H1 (cell line): ENCODE results near the gene SREK1IP1. TPM values are rescaled to one million over a fixed set of nuclear protein-coding genes. Genes with fewer than 3 reads are reported as not detected.

ENCODE experiments used
- CTCF ChIA-PET: fragments of 300-600 bp; sonication (Branson Sonifier 250); formaldehyde crosslinking; loops from one replicate; lab custom pipeline; 2021; ENCODE audit not compliant: partially characterized antibody; lab: Charles Lee
- POLR2A ChIA-PET: fragments of 300-600 bp; sonication (Branson Sonifier 250); formaldehyde crosslinking; loops from one replicate; lab custom pipeline; 2021; ENCODE audit warnings: inconsistent platforms; ENCODE audit not compliant: partially characterized antibody; lab: Charles Lee
- DNase-seq, 2 experiments: peaks; one replicate each; pipeline versions ENCODE4 v3.0.0 to v3.0.0-alpha.2; 2010 to 2022; ENCODE audit warnings: low spot score in 2 of 2, low read depth in 1 of 2, mixed read lengths in 1 of 2
- FAIRE-seq: peaks from 2 replicates; lab custom pipeline; 2011; peaks lifted over from hg19 to GRCh38; lab: Jason Lieb, UNC
- H2AFZ ChIP-seq: 2 replicates; pipeline ENCODE4 v1.8.1; 2012; ENCODE audit warnings: low read length, inconsistent platforms
- H2AK5ac ChIP-seq: 2 replicates; pipeline ENCODE4 v1.6.1; 2013; ENCODE audit warnings: low read depth, low read length
- H2BK120ac ChIP-seq: replicated peaks from 2 replicates; pipeline ENCODE3; 2013; ENCODE audit warnings: low read depth, low read length, inconsistent platforms
- H2BK12ac ChIP-seq: 2 replicates; pipeline ENCODE4 v1.6.1; 2013; ENCODE audit warnings: low read depth, low read length
- H2BK15ac ChIP-seq: 2 replicates; pipeline ENCODE4 v1.6.1; 2013; ENCODE audit warnings: low read length
- H2BK20ac ChIP-seq: 2 replicates; pipeline ENCODE4 v1.6.1; 2013; ENCODE audit warnings: low read length
- H2BK5ac ChIP-seq: 2 replicates; pipeline ENCODE4 v1.6.1; 2013; ENCODE audit warnings: low read depth, low read length
- H3K14ac ChIP-seq: 2 replicates; pipeline ENCODE4 v1.6.1; 2013; ENCODE audit warnings: inconsistent platforms; ENCODE audit not compliant: insufficient read length
- H3K18ac ChIP-seq: 2 replicates; pipeline ENCODE4 v1.6.1; 2013; ENCODE audit warnings: low read length; ENCODE audit errors: extremely low read depth
- H3K23ac ChIP-seq: 2 replicates; pipeline ENCODE4 v1.6.1; 2013; ENCODE audit warnings: inconsistent platforms; ENCODE audit not compliant: insufficient read length
- H3K23me2 ChIP-seq: 2 replicates; pipeline ENCODE4 v1.6.1; 2013; ENCODE audit warnings: low read depth, low read length
- H3K27ac ChIP-seq: 2 replicates; pipeline ENCODE4 v1.6.1; 2011; ENCODE audit warnings: low read depth, low read length, inconsistent platforms
- H3K27me3 ChIP-seq, 4 experiments: replicated peaks in 1 of 4; 1 replicate in 1 of 4; 2 replicates in 3 of 4; pipeline versions ENCODE4 v1.6.1 to v1.8.1; 2011 to 2013; ENCODE audit warnings: low read length in 3 of 4, mild to moderate bottlenecking in 3 of 4, inconsistent platforms in 2 of 4, mixed read lengths in 2 of 4, moderate library complexity in 1 of 4; ENCODE audit not compliant: control insufficient read depth in 3 of 4, insufficient read depth in 3 of 4; ENCODE audit errors: extremely low read depth in 1 of 4
- H3K36me3 ChIP-seq, 4 experiments: 2 replicates each; pipeline versions ENCODE4 v1.6.1 to v1.8.1; 2011 to 2013; ENCODE audit warnings: mild to moderate bottlenecking in 4 of 4, low read length in 3 of 4, moderate library complexity in 2 of 4, control low read depth in 1 of 4, inconsistent platforms in 1 of 4; ENCODE audit not compliant: insufficient read depth in 4 of 4, control insufficient read depth in 2 of 4
- H3K4ac ChIP-seq: replicated peaks from 2 replicates; pipeline ENCODE3; 2013; ENCODE audit warnings: low read length, low read depth, mixed read lengths, inconsistent platforms; ENCODE audit not compliant: insufficient read length
- H3K4me1 ChIP-seq, 4 experiments: replicated peaks in 1 of 4; 1 replicate in 1 of 4; 2 replicates in 3 of 4; pipeline versions ENCODE4 v1.6.1 to v1.8.1; 2011 to 2013; ENCODE audit warnings: low read length in 3 of 4, inconsistent platforms in 2 of 4, mixed read lengths in 1 of 4; ENCODE audit not compliant: insufficient read depth in 4 of 4, control insufficient read depth in 3 of 4
- H3K4me2 ChIP-seq, 2 experiments: 2 replicates each; pipeline versions ENCODE4 v1.6.1 to v1.8.1; 2011 to 2013; ENCODE audit warnings: low read depth in 2 of 2, low read length in 2 of 2, control low read depth in 1 of 2, inconsistent platforms in 1 of 2, mild to moderate bottlenecking in 1 of 2; ENCODE audit not compliant: insufficient read depth in 1 of 2
- H3K4me3 ChIP-seq, 4 experiments: fragments of 200-600, 300-600 bp in 1 of 4; sonication (generic), shearing (Covaris generic), sonication (Bioruptor Twin) in 1 of 4; 2 replicates each; pipeline versions ENCODE4 v1.5.1 to v1.8.1; 2011 to 2016; ENCODE audit warnings: low read length in 4 of 4, low read depth in 3 of 4, control low read depth in 2 of 4, inconsistent platforms in 2 of 4, mild to moderate bottlenecking in 2 of 4, mixed read lengths in 1 of 4, moderate library complexity in 1 of 4; ENCODE audit not compliant: insufficient read depth in 2 of 4; ENCODE audit errors: extremely low read depth in 1 of 4
- H3K56ac ChIP-seq: replicated peaks from 2 replicates; pipeline ENCODE3; 2013; ENCODE audit warnings: low read depth, mild to moderate bottlenecking, mixed read lengths, low read length, inconsistent platforms; ENCODE audit not compliant: insufficient read length
- H3K79me1 ChIP-seq: 2 replicates; pipeline ENCODE4 v1.6.1; 2013; ENCODE audit warnings: low read depth, low read length, control low read depth
- H3K79me2 ChIP-seq, 2 experiments: 2 replicates each; pipeline versions ENCODE4 v1.6.1 to v1.8.1; 2012 to 2013; ENCODE audit warnings: low read length in 2 of 2, mild to moderate bottlenecking in 2 of 2, inconsistent platforms in 1 of 2; ENCODE audit not compliant: insufficient read depth in 2 of 2, control insufficient read depth in 1 of 2
- H3K9ac ChIP-seq, 4 experiments: replicated peaks in 1 of 4; 1 replicate in 1 of 4; 2 replicates in 3 of 4; pipeline versions ENCODE4 v1.6.1 to v1.8.1; 2011 to 2013; ENCODE audit warnings: low read depth in 3 of 4, low read length in 3 of 4, control low read depth in 2 of 4, mild to moderate bottlenecking in 2 of 4, moderate library complexity in 2 of 4, inconsistent platforms in 1 of 4; ENCODE audit errors: extremely low read depth in 1 of 4
- H3K9me3 ChIP-seq, 2 experiments: 2 replicates each; pipeline versions ENCODE4 v1.6.1 to v1.8.1; 2012 to 2013; ENCODE audit warnings: mild to moderate bottlenecking in 2 of 2, moderate library complexity in 2 of 2, control low read depth in 1 of 2, inconsistent platforms in 1 of 2, low read depth in 1 of 2, low read length in 1 of 2, mixed read lengths in 1 of 2; ENCODE audit not compliant: insufficient read depth in 2 of 2
- H4K20me1 ChIP-seq, 2 experiments: replicated peaks in 1 of 2; 2 replicates each; pipeline versions ENCODE3 to v1.8.1; 2011 to 2013; ENCODE audit warnings: inconsistent platforms in 2 of 2, low read length in 2 of 2, mild to moderate bottlenecking in 1 of 2; ENCODE audit not compliant: insufficient read depth in 2 of 2, control insufficient read depth in 1 of 2
- H4K5ac ChIP-seq: 2 replicates; pipeline ENCODE4 v1.6.1; 2013; ENCODE audit warnings: low read length, low read depth, mixed read lengths, inconsistent platforms; ENCODE audit not compliant: insufficient read length
- H4K8ac ChIP-seq: 2 replicates; pipeline ENCODE4 v1.8.0; 2013; ENCODE audit warnings: mild to moderate bottlenecking, moderate library complexity, low read length, inconsistent platforms; ENCODE audit not compliant: insufficient read depth; ENCODE audit errors: extremely low read depth
- H4K91ac ChIP-seq: replicated peaks from 2 replicates; pipeline ENCODE3; 2013; ENCODE audit warnings: low read length, mixed read lengths, inconsistent platforms; ENCODE audit not compliant: insufficient read length
- CREB1 ChIP-seq: IDR thresholded peaks from 2 replicates; pipeline ENCODE4 v1.6.1; 2012; ENCODE audit warnings: inconsistent platforms
- SP2 ChIP-seq: IDR thresholded peaks from 2 replicates; pipeline ENCODE4 v1.6.1; 2012; ENCODE audit warnings: mild to moderate bottlenecking, low read length, inconsistent platforms
- TAF1 ChIP-seq: IDR thresholded peaks from 2 replicates; pipeline ENCODE4 v1.6.1; 2011; ENCODE audit warnings: mild to moderate bottlenecking, low read depth, low read length
- WGBS, 2 experiments: shearing (Covaris generic) in 1 of 2; methylation state at CpG; one replicate each; pipeline versions ENCODE4 v1.1.6 to v1.1.7; 2013 to 2015; ENCODE audit warnings: low lambda C conversion rate in 2 of 2, mixed read lengths in 2 of 2, inconsistent platforms in 1 of 2, low coverage in 1 of 2, missing lambda C conversion rate in 1 of 2; ENCODE audit not compliant: insufficient replicate concordance in 2 of 2, insufficient coverage in 1 of 2, insufficient read length in 1 of 2; ENCODE audit errors: extremely low coverage in 1 of 2, missing lambda C conversion rate in 1 of 2; 5-methylcytosine and 5-hydroxymethylcytosine counted together
- polyA plus RNA-seq, 7 experiments: library from polyadenylated mRNA; depleted of rRNA in 3 of 7; stranded (reverse) in 5 of 7; unstranded in 2 of 7; fragments of >200 nt in 5 of 7; fragments of 200-250 nt in 2 of 7; gene quantifications; 1 replicate in 5 of 7; 2 replicates in 1 of 7; 4 replicates in 1 of 7; pipeline versions ENCODE4 v1.2.1 to v1.2.3, GENCODE V29; 2011 to 2013; ENCODE audit warnings: missing spikeins in 2 of 7, mixed read lengths in 2 of 7
- total RNA-seq: library from RNA; stranded (reverse); fragmentation: NEBNext Ultra II Directional; extraction: Animal tissue kit (Norgen Biotek cat#: 25700); gene quantifications from 2 replicates; pipeline ENCODE4 v1.2.1, GENCODE V29; 2021

The SREK1IP1 gene
- total and polyA plus RNA-seq, 2 of the 8 experiments (the other 6 are each of a cell fraction or from before 2014, with no cell fraction given): 6.2 to 39.0 TPM

DNA sequence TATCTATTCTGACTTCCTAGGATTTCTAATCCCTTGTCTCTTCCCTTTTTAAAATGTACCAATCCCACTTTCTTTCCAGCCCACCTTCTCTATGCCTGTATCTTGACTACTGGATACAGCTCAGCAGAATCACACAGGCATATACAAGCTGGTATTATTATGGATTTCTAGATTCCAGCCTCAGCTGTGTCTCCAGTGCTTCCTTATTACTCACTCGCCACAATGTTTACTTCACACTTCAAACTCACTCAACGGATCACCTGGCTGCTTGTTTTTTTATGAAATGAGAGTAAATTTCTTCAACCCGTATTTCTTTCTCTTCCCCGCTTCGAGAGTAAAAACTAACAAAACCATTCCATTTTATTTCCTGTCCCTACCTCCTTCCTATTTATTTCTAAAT is 39.0 kb upstream of the SREK1IP1 start:
- H3K36me3 ChIP-seq: peaks cover 0 to 13% (median 0%) of the 10 kb centered on the region in 4 experiments; a peak in 2 of 8 replicates
- TF ChIP-seq CREB1: no peak
- TF ChIP-seq TAF1: no peak
- no peak for TF ChIP-seq SP2
- no peaks in the 10 kb centered on the region for H3K27me3 ChIP-seq
- no peaks in the 10 kb centered on the region for H4K20me1 ChIP-seq
- H3K27ac ChIP-seq: no peak overlapping the region
- 79 to 100% methylated on average over 2 to 5 of the region's 5 CpGs for WGBS, 2 experiments
- no peak overlapping the region for H2BK12ac ChIP-seq
- no peak overlapping the region for H2AK5ac ChIP-seq
- DNase-seq (no peak), FAIRE-seq (no peak)
- no peaks in the 10 kb centered on the region for H3K79me2 ChIP-seq
- no peaks in the 10 kb centered on the region for H3K9me3 ChIP-seq
- H3K4me1 ChIP-seq: no peaks in the 10 kb centered on the region
- H3K4me3 ChIP-seq: no peak overlapping the region
- no peak overlapping the region for H4K5ac ChIP-seq
- no peak overlapping the region for H3K4me2 ChIP-seq
- no peak overlapping the region for H3K14ac ChIP-seq
- no peaks in the 10 kb centered on the region for H3K79me1 ChIP-seq
- H2BK120ac ChIP-seq: no peak overlapping the region
- no peaks in the 10 kb centered on the region for H3K23me2 ChIP-seq
- POLR2A ChIA-PET: no interaction called here
- H2AFZ ChIP-seq: no peak overlapping the region
- CTCF ChIA-PET: interaction anchor here (1.0 to 1.6 kb wide), 3 partner anchors 674 to 755 kb away, joined by 3 to 4 read pairs (median 3); partner anchors contain the start of genes ADAMTS6, CENPK and PPWD1
- no peak overlapping the region for H3K56ac ChIP-seq
- no peak overlapping the region for H2BK15ac ChIP-seq
- no peak overlapping the region for H3K18ac ChIP-seq
- no peak overlapping the region for H3K9ac ChIP-seq
- H3K4ac ChIP-seq: no peak overlapping the region
- H4K8ac ChIP-seq: no peak overlapping the region
- no peak overlapping the region for H4K91ac ChIP-seq
- H3K23ac ChIP-seq: no peak overlapping the region
- H2BK5ac ChIP-seq: no peak overlapping the region
- no peak overlapping the region for H2BK20ac ChIP-seq
